Measurements from ENCODE around the gene FSCN2. TPM values are rescaled to one million over a fixed set of nuclear protein-coding genes. Genes with fewer than 3 reads are reported as not detected.

FSCN2 gene
- total and polyA plus RNA-seq, 2 donors (not counting 1 experiment from before 2014, with no cell fraction given), result 0.35 to 2.0 TPM

DNA sequence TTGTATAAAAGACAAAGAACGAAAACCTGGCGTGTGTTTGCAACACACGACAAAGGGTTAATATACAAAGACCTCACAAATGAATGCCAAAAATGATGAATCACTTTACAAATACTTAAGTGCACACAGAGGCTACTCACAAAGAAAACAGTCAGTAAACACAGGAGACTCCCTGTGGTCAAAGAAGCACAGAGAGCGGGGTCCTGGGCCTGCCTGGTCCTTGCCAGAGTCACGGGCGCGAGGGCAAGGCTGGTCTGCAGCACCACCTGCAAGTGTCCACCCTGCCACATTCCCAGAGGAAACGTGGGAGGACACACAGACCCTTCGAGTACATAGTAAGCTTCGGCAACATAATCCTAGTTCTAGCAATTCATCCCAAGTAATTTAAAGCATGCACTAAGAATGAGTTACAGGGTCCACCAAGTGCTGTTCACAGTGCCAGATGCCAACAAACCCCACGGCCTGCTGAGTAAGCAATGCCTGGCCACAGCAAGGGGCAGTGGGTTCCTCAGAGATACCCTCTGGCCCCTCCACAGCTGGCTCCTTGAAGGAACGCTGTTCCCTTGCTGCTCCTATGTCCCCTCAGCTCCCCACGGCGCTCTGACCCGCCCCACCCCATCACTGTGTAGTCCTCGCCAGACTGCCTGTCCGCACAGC is 48.6 kb downstream of the FSCN2 start:
- peaks cover 17% of the 10 kb centered on the region for H3K36me3 ChIP-seq (ENCODE audit: control insufficient read depth, insufficient read depth, low read length)
- H3K27ac ChIP-seq (ENCODE audit: insufficient read depth, low read length), result peak overlapping the region; percentile 48
- H4K20me1 ChIP-seq (ENCODE audit: control insufficient read depth, extremely low read depth, insufficient read depth, low read length), result no peaks in the 10 kb centered on the region
- no peaks in the 10 kb centered on the region for H3K27me3 ChIP-seq (ENCODE audit: control insufficient read depth, insufficient read depth, low read length)
- no peak overlapping the region for H3K9ac ChIP-seq (ENCODE audit: insufficient read depth, low read length)
- H3K9me3 ChIP-seq (ENCODE audit: control insufficient read depth, insufficient read depth, low read depth, low read length), result no peaks in the 10 kb centered on the region
- peaks cover 23% of the 10 kb centered on the region for H3K4me1 ChIP-seq (ENCODE audit: control insufficient read depth, extremely low read depth, insufficient read depth, low read length)
- H3K4me2 ChIP-seq (ENCODE audit: extremely low read depth, insufficient read depth, low read length), result peak overlapping the region; percentile 55
- peaks cover 33% of the 10 kb centered on the region for H3K79me2 ChIP-seq (ENCODE audit: control insufficient read depth, insufficient read depth, low read length)
- H3K4me3 ChIP-seq (replicated peaks in 1 of 4; ENCODE audit: control extremely low read depth in 1 of 4, insufficient read depth in 1 of 4, low read depth in 3 of 4, low read length in 4 of 4), result peak overlapping the region in 1 of 4 experiments; percentile 22
- no peak for TF ChIP-seq EZH2 (IDR thresholded peaks at IDR 0.05; ENCODE audit: low read length, missing control alignments)
- TF ChIP-seq, protein P1, sequence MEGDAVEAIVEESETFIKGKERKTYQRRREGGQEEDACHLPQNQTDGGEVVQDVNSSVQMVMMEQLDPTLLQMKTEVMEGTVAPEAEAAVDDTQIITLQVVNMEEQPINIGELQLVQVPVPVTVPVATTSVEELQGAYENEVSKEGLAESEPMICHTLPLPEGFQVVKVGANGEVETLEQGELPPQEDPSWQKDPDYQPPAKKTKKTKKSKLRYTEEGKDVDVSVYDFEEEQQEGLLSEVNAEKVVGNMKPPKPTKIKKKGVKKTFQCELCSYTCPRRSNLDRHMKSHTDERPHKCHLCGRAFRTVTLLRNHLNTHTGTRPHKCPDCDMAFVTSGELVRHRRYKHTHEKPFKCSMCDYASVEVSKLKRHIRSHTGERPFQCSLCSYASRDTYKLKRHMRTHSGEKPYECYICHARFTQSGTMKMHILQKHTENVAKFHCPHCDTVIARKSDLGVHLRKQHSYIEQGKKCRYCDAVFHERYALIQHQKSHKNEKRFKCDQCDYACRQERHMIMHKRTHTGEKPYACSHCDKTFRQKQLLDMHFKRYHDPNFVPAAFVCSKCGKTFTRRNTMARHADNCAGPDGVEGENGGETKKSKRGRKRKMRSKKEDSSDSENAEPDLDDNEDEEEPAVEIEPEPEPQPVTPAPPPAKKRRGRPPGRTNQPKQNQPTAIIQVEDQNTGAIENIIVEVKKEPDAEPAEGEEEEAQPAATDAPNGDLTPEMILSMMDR (conservative IDR thresholded peaks at IDR 0.05 in 1 of 2, IDR thresholded peaks at IDR 0.05 in 1 of 2; ENCODE audit: low read depth in 1 of 2, low read length in 2 of 2), result peak in 1 of 2 donors; percentile 2
- DNase-seq (ENCODE audit: low read depth in 2 of 2), result peak; percentile 74 to 94
- H2AFZ ChIP-seq (ENCODE audit: low read length), result no peak overlapping the region

DNA sequence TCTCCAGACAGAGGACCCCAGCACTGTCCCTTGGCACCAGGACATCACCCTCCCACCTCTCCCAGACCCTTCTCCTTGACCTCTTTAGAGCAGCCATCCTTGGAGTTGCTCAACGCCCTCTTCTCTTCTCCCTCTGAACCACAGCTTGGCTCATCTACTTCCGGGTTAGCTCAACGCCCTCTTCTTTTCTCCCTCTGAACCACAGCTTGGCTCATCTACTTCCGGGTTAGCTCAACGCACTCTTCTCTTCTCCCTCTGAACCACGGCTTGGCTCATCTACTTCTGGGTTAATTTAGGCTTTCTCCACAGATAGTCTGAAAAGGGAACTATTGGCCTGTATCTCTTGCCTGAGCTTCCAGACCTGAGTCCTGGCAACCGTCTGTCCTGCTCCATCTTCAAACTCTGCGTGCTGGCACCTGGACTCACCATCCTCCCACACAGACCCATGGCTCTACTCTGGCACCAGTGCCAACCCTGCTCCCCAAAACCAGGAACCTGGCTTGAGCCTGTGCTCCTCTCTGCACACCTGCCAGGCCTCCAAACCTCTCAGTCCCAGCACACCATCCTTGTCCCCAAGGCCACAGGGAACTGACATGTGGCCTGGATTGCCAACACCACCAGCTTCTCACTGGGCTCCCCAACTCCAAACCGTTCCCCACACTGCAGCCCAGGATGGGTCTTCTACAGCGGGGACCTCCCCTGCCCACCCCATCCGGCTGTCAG is 49.3 kb downstream of the FSCN2 start:
- no peak for DNase-seq (ENCODE audit: low read depth in 2 of 2)
- H4K20me1 ChIP-seq (ENCODE audit: control insufficient read depth, extremely low read depth, insufficient read depth, low read length), result no peaks in the 10 kb centered on the region
- peaks cover 37% of the 10 kb centered on the region for H3K79me2 ChIP-seq (ENCODE audit: control insufficient read depth, insufficient read depth, low read length)
- peaks cover 19% of the 10 kb centered on the region for H3K36me3 ChIP-seq (ENCODE audit: control insufficient read depth, insufficient read depth, low read length)
- no peak overlapping the region for H3K9ac ChIP-seq (ENCODE audit: insufficient read depth, low read length)
- H3K9me3 ChIP-seq (ENCODE audit: control insufficient read depth, insufficient read depth, low read depth, low read length), result no peaks in the 10 kb centered on the region
- peak overlapping the region; percentile 48 for H3K27ac ChIP-seq (ENCODE audit: insufficient read depth, low read length)
- no peak overlapping the region for H2AFZ ChIP-seq (ENCODE audit: low read length)
- H3K4me1 ChIP-seq (ENCODE audit: control insufficient read depth, extremely low read depth, insufficient read depth, low read length), result peaks cover 24% of the 10 kb centered on the region
- peak overlapping the region; percentile 55 for H3K4me2 ChIP-seq (ENCODE audit: extremely low read depth, insufficient read depth, low read length)
- no peaks in the 10 kb centered on the region for H3K27me3 ChIP-seq (ENCODE audit: control insufficient read depth, insufficient read depth, low read length)
- no peak for TF ChIP-seq EZH2 (IDR thresholded peaks at IDR 0.05; ENCODE audit: low read length, missing control alignments)
- TF ChIP-seq, protein P1 (conservative IDR thresholded peaks at IDR 0.05 in 1 of 2, IDR thresholded peaks at IDR 0.05 in 1 of 2; ENCODE audit: low read depth in 1 of 2, low read length in 2 of 2), result no peak
- peak overlapping the region in 1 of 4 experiments; percentile 22 for H3K4me3 ChIP-seq (replicated peaks in 1 of 4; ENCODE audit: control extremely low read depth in 1 of 4, insufficient read depth in 1 of 4, low read depth in 3 of 4, low read length in 4 of 4)

DNA sequence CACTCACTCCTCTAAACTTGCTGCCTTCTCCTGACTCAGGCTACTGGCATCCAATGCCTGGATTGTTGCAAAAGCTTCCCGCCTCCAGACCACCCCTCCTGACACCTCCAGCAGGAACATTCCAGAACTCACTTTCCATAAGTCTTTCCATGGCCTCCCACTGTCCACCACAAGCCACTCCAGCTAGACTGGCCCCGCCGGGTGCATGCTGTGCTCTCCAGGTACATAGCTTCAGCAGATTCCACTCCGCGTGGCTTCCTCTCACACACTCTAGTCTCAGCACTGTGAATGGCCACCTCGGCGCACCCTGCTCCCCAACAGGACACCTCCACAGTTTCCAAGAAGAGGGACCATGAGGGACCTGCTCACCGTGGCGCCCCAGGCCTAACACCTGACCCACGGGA is 49.9 kb downstream of the FSCN2 start:
- Histone ChIP-seq H3K27me3 (ENCODE audit: control insufficient read depth, insufficient read depth, low read length) (no peaks in the 10 kb centered on the region), H3K9me3 (ENCODE audit: control insufficient read depth, insufficient read depth, low read depth, low read length) (no peaks in the 10 kb centered on the region), H3K4me1 (ENCODE audit: control insufficient read depth, extremely low read depth, insufficient read depth, low read length) (peaks cover 24% of the 10 kb centered on the region), H2AFZ (ENCODE audit: low read length) (no peak overlapping the region), H3K9ac (ENCODE audit: insufficient read depth, low read length) (no peak overlapping the region), H4K20me1 (ENCODE audit: control insufficient read depth, extremely low read depth, insufficient read depth, low read length) (no peaks in the 10 kb centered on the region), H3K36me3 (ENCODE audit: control insufficient read depth, insufficient read depth, low read length) (peaks cover 19% of the 10 kb centered on the region), H3K4me2 (ENCODE audit: extremely low read depth, insufficient read depth, low read length) (no peak overlapping the region), H3K79me2 (ENCODE audit: control insufficient read depth, insufficient read depth, low read length) (peaks cover 37% of the 10 kb centered on the region), H3K27ac (ENCODE audit: insufficient read depth, low read length) (no peak overlapping the region), H3K4me3 (replicated peaks in 1 of 4; ENCODE audit: control extremely low read depth in 1 of 4, insufficient read depth in 1 of 4, low read depth in 3 of 4, low read length in 4 of 4) (no peak overlapping the region)
- DNase-seq (ENCODE audit: low read depth in 2 of 2), result peak in 1 of 2 donors; percentile 77
- TF ChIP-seq, protein P1 (conservative IDR thresholded peaks at IDR 0.05 in 1 of 2, IDR thresholded peaks at IDR 0.05 in 1 of 2; ENCODE audit: low read depth in 1 of 2, low read length in 2 of 2), result no peak
- no peak for TF ChIP-seq EZH2 (IDR thresholded peaks at IDR 0.05; ENCODE audit: low read length, missing control alignments)

All from fibroblast of lung (primary cell).